ENCODE measurements around the gene NTM. TPM values are rescaled to one million over a fixed set of nuclear protein-coding genes. Genes with fewer than 3 reads are reported as not detected.
"Not testable (repeated sequence)": the region's sequence is repeated elsewhere in the genome, so short reads cannot be mapped to it uniquely, and the experiment has no call there.

The NTM gene
- polyA plus RNA-seq, 5 donors = 14.0 to 30.1 (median 23.9) TPM

DNA sequence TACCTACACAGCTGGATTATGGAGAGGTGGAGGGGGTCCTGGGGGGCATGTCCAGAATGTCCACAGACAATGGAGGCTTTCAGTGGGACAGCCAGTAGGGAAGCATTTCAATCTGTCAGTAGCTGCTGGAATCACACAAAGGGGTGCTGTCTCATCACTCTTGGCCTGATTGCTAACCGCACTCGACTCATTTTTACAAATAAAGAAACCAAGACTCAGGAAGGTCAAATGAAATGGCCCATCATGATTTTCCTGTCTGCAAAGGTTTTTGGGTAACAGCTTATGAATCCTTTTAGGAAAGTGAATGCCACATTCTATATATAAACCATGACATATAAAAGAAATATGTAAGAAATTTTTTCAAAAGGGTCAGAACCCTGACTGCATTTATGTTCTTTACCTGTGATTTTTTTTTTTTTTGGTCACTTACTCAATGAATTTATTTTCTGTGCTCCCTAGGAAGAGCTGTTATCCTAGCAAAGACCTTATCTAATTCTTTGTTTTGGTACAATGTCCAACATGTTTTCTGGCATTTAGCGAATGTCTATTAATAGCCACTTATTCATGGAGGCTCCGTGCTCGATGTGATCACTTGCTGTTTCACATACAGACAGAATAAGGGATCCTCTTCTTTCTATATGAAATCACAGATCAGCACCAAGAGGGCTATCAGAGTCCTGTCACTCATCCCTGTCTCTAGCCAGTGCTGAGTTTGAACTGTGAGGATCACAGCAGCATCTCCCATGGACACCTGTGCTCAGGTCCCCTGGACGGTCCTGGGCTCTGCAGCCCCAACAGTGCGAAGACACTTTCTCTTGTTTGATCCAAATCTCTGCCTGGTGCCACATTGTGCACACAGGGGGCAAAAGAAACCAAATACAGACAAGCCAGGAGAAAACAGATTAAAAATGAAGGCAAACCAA, 979.7 kb downstream of the NTM start:
- no peak for DNase-seq

DNA sequence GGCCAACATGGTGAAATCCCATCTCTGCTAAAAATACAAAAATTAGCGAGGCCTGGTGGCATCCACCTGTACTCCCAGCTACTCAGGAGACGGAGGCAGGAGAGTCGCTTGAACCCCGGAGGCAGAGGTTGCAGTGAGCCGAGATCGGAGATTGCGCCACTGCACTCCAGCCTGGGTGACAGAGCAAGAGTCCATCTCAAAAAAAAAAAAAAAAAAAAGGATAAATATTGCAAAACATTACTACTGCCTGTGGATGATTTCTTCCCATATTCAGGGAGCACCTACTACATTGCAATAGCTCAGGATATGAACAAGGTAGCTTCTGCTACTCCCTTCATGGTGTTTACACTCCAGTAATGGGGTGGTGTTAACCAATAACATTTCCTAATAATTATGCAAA, 980.6 kb downstream of the NTM start:
- DNase-seq = no peak

DNA sequence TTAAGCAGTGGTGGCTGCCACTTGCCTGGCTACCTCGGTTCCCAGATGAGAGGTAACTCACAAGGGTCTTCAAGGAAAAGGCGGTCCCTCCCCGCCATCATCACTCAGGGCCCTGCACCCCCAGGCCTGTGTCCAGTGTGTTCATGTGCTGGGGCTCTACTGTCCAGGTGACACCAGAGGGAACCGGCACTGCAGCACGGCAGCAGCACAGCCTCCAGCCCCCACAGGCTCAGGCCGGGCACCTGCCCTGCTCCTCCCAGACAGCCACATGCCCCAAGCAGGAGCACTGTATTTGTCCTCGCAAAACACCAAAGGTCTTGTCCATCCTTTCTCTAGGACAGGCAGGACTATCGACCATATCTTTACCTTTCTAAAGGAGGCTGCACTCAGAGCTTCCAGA, 982.1 kb downstream of the NTM start:
- no peak for DNase-seq

DNA sequence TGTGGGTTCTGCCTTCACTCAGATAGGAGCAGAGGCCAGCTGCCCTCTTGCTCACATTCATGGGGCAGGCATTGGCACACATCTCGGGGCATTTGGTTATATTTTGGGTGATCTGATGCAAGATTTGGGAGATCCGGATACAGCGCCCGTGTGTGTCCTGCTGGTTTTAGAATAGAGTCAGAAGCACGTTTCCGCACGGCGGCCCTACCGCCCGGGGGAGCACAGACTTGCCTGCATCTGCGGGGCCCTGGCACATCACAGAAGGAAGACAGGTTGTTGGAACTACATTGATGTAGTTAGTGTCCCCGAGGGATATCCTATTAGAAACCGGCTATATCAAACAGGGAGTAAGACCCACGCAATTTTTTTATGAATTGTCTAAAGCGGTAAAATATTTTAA, 982.8 kb downstream of the NTM start:
- no peak for DNase-seq

DNA sequence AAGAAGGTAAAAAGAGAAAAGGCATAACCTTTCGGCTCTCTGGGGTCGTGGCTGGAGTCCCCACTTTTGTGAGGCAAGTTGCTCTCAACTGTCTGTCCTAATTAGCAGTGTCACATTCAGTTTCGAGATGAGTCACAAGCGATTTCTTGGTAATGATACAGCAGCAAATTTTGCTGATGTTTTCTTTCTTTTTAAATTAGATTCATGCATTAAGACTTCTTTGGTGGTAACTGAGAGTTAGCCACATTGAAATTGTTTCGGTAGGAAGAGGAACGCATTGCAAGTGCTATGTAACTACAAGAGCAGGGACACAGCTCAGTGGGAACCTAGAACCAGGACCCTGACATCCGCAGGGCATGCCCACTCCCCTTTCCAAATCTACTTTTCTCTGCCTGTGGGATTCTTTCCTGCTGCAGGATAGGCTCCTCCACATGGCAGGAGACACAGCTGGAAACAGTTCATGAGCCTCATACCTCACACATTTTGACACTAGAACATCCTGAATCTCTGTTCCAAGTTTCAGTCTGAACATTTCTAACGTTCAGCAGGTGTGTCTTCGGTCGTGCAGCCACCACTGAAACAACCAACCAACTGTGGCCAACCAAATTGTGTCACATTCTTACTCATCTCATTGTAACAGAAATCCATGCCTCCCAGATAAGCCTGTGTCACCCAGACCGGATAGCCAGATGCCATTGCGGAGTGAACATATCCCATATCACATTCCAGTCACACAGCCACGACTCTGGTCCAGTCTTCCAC, 987.6 kb downstream of the NTM start:
- DNase-seq = no peak

DNA sequence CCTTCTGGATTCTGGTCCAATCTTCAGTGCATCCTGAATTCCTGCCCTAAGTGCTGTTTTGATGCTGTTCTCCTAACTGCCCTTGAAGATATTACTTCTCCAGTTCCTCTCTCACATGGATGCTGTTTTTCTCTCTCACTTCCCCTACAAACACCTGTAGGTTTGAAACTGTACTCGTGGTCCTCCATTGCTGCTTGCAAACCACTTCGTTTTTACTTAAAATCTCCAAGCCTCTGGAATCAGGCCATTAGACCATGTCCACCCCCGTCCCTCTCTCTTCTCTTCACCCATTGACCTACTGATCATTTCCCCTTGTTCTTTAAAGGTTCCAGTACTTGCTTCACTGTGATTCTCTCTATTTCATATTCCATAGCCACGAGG, 988.1 kb downstream of the NTM start:
- no peak for DNase-seq

DNA sequence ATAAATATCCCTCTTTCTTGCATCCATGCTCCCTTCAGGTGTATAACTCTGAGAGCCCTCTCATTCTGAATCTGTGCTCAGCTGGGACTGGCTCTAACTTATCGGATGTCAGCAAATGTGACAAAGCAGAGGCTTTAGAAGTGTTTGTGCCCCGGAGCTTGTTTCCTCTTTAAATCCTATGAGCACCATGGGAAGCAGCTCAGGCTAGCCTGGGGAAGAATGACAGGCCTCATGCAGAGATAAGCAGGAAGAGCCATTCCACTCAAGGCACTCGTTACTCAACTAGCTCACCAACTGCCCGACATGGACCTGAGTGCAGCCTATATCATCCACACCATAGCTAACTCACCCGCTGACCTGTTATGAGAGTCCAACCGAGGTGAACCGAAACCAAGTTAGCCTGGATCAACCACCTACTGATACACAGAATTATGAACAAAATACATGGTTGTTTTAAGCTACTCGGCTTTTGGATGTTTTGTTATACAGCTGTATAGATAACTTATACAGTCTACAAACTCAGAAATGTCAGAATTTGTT, 990.7 kb downstream of the NTM start:
- no peak for DNase-seq

DNA sequence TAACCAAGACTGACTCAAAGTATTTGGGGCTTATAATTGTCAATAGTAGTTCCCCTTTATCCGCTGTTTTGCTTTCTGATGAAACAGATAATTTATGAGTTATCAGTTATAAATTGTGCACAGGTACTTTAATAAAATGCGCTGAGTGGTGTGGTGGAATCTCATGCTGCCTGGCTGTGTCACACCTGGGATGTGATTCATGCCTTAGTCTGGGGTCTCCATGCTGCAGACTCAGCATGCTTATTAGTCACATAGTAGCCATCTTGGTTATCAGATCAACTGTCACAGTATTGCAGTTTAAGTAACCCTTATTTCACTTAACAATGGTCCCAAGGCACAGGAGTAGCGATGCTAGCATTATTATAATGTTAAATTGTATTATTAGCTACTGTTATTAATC, 995.2 kb downstream of the NTM start:
- DNase-seq = no peak

DNA sequence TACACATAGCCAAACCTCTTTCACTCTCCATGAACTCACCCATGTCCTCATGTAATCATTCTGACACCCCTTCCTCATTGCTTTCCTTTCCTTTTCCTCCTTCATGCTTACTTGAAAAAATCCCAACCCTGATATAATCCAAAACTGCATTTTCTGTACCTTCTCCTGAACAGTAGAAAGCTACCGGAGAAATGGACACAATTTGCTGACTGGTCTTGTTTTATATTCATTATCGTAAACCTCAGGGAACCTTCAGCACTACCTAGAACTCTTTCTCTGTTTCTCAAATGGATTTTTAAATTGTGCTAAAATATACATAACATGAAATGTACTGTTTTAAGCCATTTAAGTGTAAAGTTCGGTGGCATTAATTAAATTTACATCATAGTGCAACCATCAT, 996.9 kb downstream of the NTM start:
- no peak for DNase-seq

DNA sequence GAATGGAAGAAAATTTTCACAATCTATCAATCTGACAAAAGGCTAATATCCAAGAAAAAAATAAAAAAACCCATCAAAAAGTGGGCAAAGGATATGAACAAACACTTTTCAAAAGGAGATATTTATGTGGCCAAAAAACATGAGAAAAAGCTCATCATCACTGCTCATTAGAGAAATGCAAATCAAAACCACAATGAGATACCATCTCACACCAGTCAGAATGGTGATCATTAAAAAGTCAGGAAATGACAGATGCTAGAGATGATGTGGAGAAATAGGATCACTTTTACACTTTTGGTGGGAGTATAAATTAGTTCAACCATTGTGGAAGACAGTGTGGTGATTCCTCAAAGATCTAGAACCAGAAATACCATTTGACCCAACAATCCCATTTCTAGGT, 999.7 kb downstream of the NTM start:
- not testable (repeated sequence) for DNase-seq

DNA sequence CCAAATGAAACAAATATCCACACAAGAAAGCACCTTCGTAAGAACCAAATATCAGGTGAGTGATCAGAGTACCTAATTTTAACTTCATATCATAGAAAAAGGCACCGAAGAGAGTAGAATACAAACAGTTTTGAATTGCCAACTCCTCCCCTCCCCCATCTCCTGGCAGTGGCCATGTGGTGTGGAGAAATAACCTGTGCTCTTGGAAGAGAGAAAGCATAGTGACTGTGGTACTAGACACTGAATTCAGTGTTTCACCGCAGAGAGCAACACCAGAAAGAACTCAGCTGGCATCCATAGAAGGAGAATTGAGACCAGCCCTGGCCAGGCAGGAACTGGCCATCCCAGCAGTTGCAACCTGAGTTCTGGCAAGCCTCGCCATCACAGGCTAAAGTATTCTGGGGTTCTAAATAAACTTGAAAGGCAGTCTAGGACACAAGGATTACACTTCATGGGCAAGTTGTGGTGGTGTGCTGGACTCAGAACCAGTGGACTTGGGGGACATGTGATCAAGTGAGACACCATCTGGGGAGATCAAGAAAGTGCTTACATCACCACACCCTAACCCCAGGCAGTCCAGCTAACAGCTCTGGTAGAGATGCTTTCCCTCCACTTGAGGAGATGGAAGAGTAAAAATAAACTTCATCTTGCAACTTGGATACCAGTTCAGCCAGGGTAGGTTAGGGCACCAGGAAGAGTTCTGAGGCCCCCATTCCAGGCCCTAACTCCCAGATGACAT, 1003.2 kb downstream of the NTM start:
- DNase-seq = no peak

DNA sequence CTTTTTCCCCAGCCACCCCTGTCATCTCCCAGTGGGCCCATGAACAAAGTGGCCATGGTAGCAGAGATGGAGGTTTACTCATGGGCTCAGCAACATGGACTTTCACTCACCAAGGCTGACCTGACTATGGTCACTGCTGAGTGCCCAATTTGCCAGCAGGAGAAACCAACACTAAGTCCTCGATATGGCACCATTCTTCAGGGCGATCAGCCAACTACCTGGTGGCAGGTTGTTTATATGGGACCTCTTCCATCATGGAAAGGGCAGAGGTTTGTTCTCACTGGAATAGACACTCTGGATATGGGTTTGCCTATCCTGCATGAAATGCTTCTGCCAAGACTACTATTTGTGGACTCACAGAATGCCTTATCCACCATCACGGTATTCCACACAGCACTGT, 1009.1 kb downstream of the NTM start:
- no peak for DNase-seq

All from right lung (tissue), 5 donors.